ENCODE measurements around the gene TRPC4AP.

- TF ChIP-seq CTCF (IDR thresholded peaks at IDR 0.05): no peak
- no peak for TF ChIP-seq POLR2A (IDR thresholded peaks at IDR 0.05)
- TF ChIP-seq EP300 (IDR thresholded peaks at IDR 0.05): no peak
- TF ChIP-seq POLR2AphosphoS5 (IDR thresholded peaks at IDR 0.05): no peak
Observed at GRCh38 chr20:35101620-35102019, 9.0 kb upstream of the TRPC4AP start.
